HepG2 (cell line): ENCODE data around the gene CARD19. TPM values are rescaled to one million over a fixed set of nuclear protein-coding genes. Genes with fewer than 3 reads are reported as not detected.
A peak's percentile ranks its signal among the peaks of the same experiment; 100 is the strongest.

Experiments
- AFF4 ChIP-seq: sonication (generic); formaldehyde crosslinking; IDR thresholded peaks from 2 replicates; pipeline ENCODE4 v1.4.0; 2020; ENCODE audit warnings: missing genetic modification reagents
- CREBL2 ChIP-seq: sonication (generic); formaldehyde crosslinking; IDR thresholded peaks from 2 replicates; pipeline ENCODE4 v1.8.1; 2023; ENCODE audit warnings: missing genetic modification reagents, mild to moderate bottlenecking, borderline replicate concordance
- FIP1L1 ChIP-seq: fragments of 200-400 bp; formaldehyde crosslinking; IDR thresholded peaks from 2 replicates; pipeline ENCODE4 v1.6.1; 2018; ENCODE audit warnings: low read depth, mild to moderate bottlenecking, low read length, moderate library complexity, borderline replicate concordance; ENCODE audit not compliant: insufficient read depth
- HMGXB4 ChIP-seq, 2 experiments: sonication (generic) in 1 of 2; formaldehyde crosslinking in 1 of 2; IDR thresholded peaks; 2 replicates each; pipeline versions ENCODE4 v1.4.0 to v1.6.1; 2018 to 2020; ENCODE audit warnings: missing genetic modification reagents in 2 of 2, borderline replicate concordance in 1 of 2, low read depth in 1 of 2, mild to moderate bottlenecking in 1 of 2, missing biosample characterization in 1 of 2
- HNF4A ChIP-seq: sonication (generic); formaldehyde crosslinking; IDR thresholded peaks from 2 replicates; pipeline ENCODE4 v1.4.0; 2020; ENCODE audit warnings: missing genetic modification reagents
- PCBP2 ChIP-seq: fragments of 200-400 bp; formaldehyde crosslinking; optimal IDR thresholded peaks from 2 replicates; pipeline ENCODE3; 2018; ENCODE audit warnings: low read length, low read depth; ENCODE audit not compliant: poor library complexity, severe bottlenecking
- POLR2AphosphoS5 ChIP-seq: IDR thresholded peaks from 2 replicates; pipeline ENCODE4 v1.6.1; 2012; ENCODE audit warnings: low read depth, low read length
- SNRNP70 ChIP-seq: fragments of 200-400 bp; formaldehyde crosslinking; IDR thresholded peaks from 2 replicates; pipeline ENCODE4 v1.6.1; 2017; ENCODE audit warnings: mild to moderate bottlenecking, low read depth, low read length, moderate library complexity
- SRF ChIP-seq: IDR thresholded peaks from 2 replicates; pipeline ENCODE4 v1.6.1; 2011; ENCODE audit warnings: mild to moderate bottlenecking, low read depth, low read length, moderate library complexity
- ZKSCAN8 ChIP-seq: IDR thresholded peaks from 2 replicates; pipeline ENCODE4 v1.6.1; 2016; ENCODE audit warnings: borderline replicate concordance, missing genetic modification reagents, missing compliant biosample characterization
- ZNF224 ChIP-seq: sonication (generic); formaldehyde crosslinking; IDR thresholded peaks from 2 replicates; pipeline ENCODE4 v1.5.0; 2020; ENCODE audit warnings: mild to moderate bottlenecking, missing genetic modification reagents
- ZNF432 ChIP-seq: sonication (generic); formaldehyde crosslinking; IDR thresholded peaks from 2 replicates; pipeline ENCODE4 v1.5.0; 2020; ENCODE audit warnings: missing genetic modification reagents, mild to moderate bottlenecking, borderline replicate concordance
- ZNF720 ChIP-seq: sonication (generic); formaldehyde crosslinking; IDR thresholded peaks from 2 replicates; pipeline ENCODE4 v1.4.0; 2020; ENCODE audit warnings: missing genetic modification reagents
- polyA plus RNA-seq, 8 experiments: library from polyadenylated mRNA; depleted of rRNA in 3 of 8; stranded (reverse) in 7 of 8; unstranded in 1 of 8; fragments of >200 nt; fragmentation: Illumina TruSeq in 4 of 8; extraction: Trizol in 4 of 8; gene quantifications; 2 replicates each; pipeline versions ENCODE4 v1.2.1 to v1.2.3, GENCODE V29; 2011 to 2016; ENCODE audit warnings: low read depth in 4 of 8, missing spikeins in 1 of 8, mixed read lengths in 1 of 8; ENCODE audit not compliant: insufficient read depth in 1 of 8
- total RNA-seq, 5 experiments: library from RNA; depleted of rRNA; stranded (reverse); fragments of >200 nt; fragmentation: Illumina TruSeq; extraction: Trizol; gene quantifications; 2 replicates each; pipeline ENCODE4 v1.2.3, GENCODE V29; 2016; ENCODE audit warnings: low read depth in 1 of 5
- TF ChIP-seq, protein P1 (sequence below): sonication (generic); formaldehyde crosslinking; IDR thresholded peaks from 2 replicates; pipeline ENCODE4 v1.8.1; 2023; ENCODE audit warnings: missing genetic modification reagents, inconsistent platforms, borderline replicate concordance
- TF ChIP-seq, protein P2 (sequence below): sonication (generic); formaldehyde crosslinking; IDR thresholded peaks from 2 replicates; pipeline ENCODE4 v1.5.1; 2020; ENCODE audit warnings: missing genetic modification reagents, mild to moderate bottlenecking, borderline replicate concordance
- TF ChIP-seq, protein P3 (sequence below): sonication (generic); formaldehyde crosslinking; IDR thresholded peaks from 2 replicates; pipeline ENCODE4 v1.5.0; 2020; ENCODE audit warnings: mild to moderate bottlenecking, missing genetic modification reagents, moderate library complexity

The CARD19 gene
- total and polyA plus RNA-seq, 2 of the 13 experiments (the other 11 are each of a cell fraction or from before 2014, with no cell fraction given) = 18.4 to 47.2 TPM

DNA sequence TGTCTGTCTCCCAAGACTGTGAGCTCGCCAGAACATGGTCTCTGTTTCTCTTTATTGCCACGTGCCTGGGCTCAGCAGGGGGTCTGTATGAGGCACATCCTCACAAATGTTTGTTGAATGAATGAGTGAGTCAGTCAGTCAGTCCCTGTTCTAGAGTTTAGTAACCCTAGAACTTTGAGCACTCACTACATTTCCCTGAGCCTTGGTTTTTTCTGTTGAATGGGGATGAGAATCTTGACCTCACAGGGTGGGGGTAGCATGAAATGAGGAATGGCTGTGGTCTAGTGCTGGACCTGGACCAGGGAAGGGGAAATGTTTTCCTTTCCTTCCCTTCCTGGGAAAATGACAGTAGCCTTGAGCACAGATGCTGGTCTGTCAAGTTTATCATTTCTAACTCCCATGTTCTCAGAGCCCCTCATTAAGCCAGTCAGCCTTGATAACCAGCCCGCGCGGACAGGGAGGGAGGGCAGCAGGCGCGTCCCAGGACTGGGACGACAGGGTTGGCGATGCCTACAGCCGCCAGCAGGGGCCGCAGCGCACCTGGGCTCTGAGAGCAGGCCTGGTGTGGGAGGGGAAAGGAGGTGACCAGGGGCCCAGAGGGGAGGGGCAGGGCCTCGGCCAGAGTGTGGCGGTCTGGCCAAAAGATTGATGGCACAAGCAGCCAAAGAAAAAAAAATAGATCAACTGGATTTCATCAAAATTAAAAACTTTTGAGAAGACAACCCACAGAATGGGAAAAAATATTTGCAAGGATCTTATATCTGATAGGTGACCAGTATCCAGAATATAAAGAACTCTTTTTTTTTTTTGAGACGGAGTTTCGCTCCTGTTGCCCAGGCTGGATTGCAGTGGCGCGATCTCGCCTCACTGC is 63.8 kb downstream of the CARD19 start (continued):
- no peak for TF ChIP-seq AFF4
- no peak for TF ChIP-seq FIP1L1
- no peak for TF ChIP-seq ZNF432 (CRISPR knock-in tag)
- TF ChIP-seq POLR2AphosphoS5 = no peak
- TF ChIP-seq CREBL2 = no peak
- TF ChIP-seq PCBP2 = no peak
- TF ChIP-seq, protein P1, sequence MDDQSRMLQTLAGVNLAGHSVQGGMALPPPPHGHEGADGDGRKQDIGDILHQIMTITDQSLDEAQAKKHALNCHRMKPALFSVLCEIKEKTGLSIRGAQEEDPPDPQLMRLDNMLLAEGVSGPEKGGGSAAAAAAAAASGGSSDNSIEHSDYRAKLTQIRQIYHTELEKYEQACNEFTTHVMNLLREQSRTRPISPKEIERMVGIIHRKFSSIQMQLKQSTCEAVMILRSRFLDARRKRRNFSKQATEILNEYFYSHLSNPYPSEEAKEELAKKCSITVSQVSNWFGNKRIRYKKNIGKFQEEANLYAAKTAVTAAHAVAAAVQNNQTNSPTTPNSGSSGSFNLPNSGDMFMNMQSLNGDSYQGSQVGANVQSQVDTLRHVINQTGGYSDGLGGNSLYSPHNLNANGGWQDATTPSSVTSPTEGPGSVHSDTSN = no peak
- peak; percentile 44; the same call in 1 of the 2 replicates for TF ChIP-seq ZKSCAN8 (CRISPR knock-in tag)
- TF ChIP-seq, protein P2, sequence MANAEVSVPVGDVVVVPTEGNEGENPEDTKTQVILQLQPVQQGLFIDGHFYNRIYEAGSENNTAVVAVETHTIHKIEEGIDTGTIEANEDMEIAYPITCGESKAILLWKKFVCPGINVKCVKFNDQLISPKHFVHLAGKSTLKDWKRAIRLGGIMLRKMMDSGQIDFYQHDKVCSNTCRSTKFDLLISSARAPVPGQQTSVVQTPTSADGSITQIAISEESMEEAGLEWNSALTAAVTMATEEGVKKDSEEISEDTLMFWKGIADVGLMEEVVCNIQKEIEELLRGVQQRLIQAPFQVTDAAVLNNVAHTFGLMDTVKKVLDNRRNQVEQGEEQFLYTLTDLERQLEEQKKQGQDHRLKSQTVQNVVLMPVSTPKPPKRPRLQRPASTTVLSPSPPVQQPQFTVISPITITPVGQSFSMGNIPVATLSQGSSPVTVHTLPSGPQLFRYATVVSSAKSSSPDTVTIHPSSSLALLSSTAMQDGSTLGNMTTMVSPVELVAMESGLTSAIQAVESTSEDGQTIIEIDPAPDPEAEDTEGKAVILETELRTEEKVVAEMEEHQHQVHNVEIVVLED = no peak
- TF ChIP-seq, protein P3, sequence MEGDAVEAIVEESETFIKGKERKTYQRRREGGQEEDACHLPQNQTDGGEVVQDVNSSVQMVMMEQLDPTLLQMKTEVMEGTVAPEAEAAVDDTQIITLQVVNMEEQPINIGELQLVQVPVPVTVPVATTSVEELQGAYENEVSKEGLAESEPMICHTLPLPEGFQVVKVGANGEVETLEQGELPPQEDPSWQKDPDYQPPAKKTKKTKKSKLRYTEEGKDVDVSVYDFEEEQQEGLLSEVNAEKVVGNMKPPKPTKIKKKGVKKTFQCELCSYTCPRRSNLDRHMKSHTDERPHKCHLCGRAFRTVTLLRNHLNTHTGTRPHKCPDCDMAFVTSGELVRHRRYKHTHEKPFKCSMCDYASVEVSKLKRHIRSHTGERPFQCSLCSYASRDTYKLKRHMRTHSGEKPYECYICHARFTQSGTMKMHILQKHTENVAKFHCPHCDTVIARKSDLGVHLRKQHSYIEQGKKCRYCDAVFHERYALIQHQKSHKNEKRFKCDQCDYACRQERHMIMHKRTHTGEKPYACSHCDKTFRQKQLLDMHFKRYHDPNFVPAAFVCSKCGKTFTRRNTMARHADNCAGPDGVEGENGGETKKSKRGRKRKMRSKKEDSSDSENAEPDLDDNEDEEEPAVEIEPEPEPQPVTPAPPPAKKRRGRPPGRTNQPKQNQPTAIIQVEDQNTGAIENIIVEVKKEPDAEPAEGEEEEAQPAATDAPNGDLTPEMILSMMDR = peak; percentile 99
- no peak for TF ChIP-seq SRF
- TF ChIP-seq HMGXB4 (CRISPR knock-in tag; IDR thresholded peaks at IDR 0.05; ENCODE audit: borderline replicate concordance in 1 of 2, low read depth in 1 of 2) = peak; percentile 62 to 88; a peak in 3 of 4 replicates
- no peak for TF ChIP-seq ZNF224 (CRISPR knock-in tag)
- no peak for TF ChIP-seq ZNF720 (CRISPR knock-in tag)
- TF ChIP-seq HNF4A (CRISPR knock-in tag) = no peak
- no peak for TF ChIP-seq SNRNP70
